B cell (primary cell): ENCODE measurements around the gene ZNF304. TPM values are rescaled to one million over a fixed set of nuclear protein-coding genes. Genes with fewer than 3 reads are reported as not detected.

Experiments used
- ATAC-seq: fragments of 200-7000 bp; cut with Tn5 transposase; one replicate; pipeline ENCODE4 v1.10.0; 2021; ENCODE audit warnings: low read depth, mild to moderate bottlenecking, moderate number of reproducible peaks, moderate library complexity
- CTCF ChIA-PET: fragments of 350-600 bp; sonication (Branson Sonifier 250); formaldehyde crosslinking; loops from one replicate; lab custom pipeline; 2021; ENCODE audit warnings: antibody characterized with exemption, inconsistent platforms; lab: Charles Lee
- POLR2A ChIA-PET: fragments of 350-600 bp; sonication (Branson Sonifier 250); formaldehyde crosslinking; loops from one replicate; lab custom pipeline; 2021; ENCODE audit warnings: antibody characterized with exemption; lab: Charles Lee
- DNase-seq: peaks from one replicate; pipeline ENCODE4 v3.0.0; 2013
- H2AFZ ChIP-seq: 2 replicates; pipeline ENCODE4 v1.6.1; 2012; ENCODE audit warnings: mild to moderate bottlenecking, low read depth, low read length; ENCODE audit not compliant: insufficient read depth, poor library complexity, severe bottlenecking
- H3K27ac ChIP-seq, 2 donors: 1 replicate in 1 of 2; 2 replicates in 1 of 2; pipeline ENCODE4 v1.5.1; 2012 to 2013; ENCODE audit warnings: low read length in 2 of 2, mild to moderate bottlenecking in 2 of 2, moderate library complexity in 1 of 2
- H3K27me3 ChIP-seq, 4 experiments: fragments of 200-600 bp in 1 of 4; sonication (generic) in 1 of 4; replicated peaks in 1 of 4; 1 replicate in 2 of 4; 2 replicates in 2 of 4; pipeline versions ENCODE4 v1.6.1 to v1.7.0; 2013 to 2016; ENCODE audit warnings: low read length in 3 of 4, mild to moderate bottlenecking in 2 of 4, mixed read lengths in 1 of 4, moderate library complexity in 1 of 4; ENCODE audit not compliant: insufficient read depth in 4 of 4, control insufficient read depth in 3 of 4; ENCODE audit errors: control extremely low read depth in 1 of 4
- H3K36me3 ChIP-seq, 2 experiments: replicated peaks in 1 of 2; 1 replicate in 1 of 2; 2 replicates in 1 of 2; pipeline versions ENCODE4 v1.6.1 to v1.7.1; 2013; ENCODE audit warnings: low read length in 1 of 2; ENCODE audit not compliant: insufficient read depth in 2 of 2, control insufficient read depth in 1 of 2; ENCODE audit errors: control extremely low read depth in 1 of 2, extremely low read depth in 1 of 2
- H3K4me1 ChIP-seq, 2 donors: fragments of 200-600 bp in 1 of 2; sonication (generic) in 1 of 2; 1 replicate in 1 of 2; 2 replicates in 1 of 2; pipeline versions ENCODE4 v1.5.1 to v1.6.1; 2013 to 2017; ENCODE audit warnings: low read length in 2 of 2; ENCODE audit not compliant: control insufficient read depth in 2 of 2, insufficient read depth in 2 of 2
- H3K4me2 ChIP-seq: replicated peaks from 2 replicates; pipeline ENCODE3; 2012; ENCODE audit warnings: mild to moderate bottlenecking, low read depth, low read length; ENCODE audit not compliant: poor library complexity, severe bottlenecking
- H3K4me3 ChIP-seq, 5 experiments: fragments of 200-600 bp in 1 of 5; sonication (generic) in 1 of 5; 1 replicate in 3 of 5; 2 replicates in 2 of 5; pipeline versions ENCODE4 v1.5.1 to v1.7.0; 2011 to 2016; ENCODE audit warnings: low read length in 4 of 5, mild to moderate bottlenecking in 4 of 5, low read depth in 2 of 5, control low read depth in 1 of 5, moderate library complexity in 1 of 5; ENCODE audit not compliant: insufficient read depth in 1 of 5; ENCODE audit errors: control extremely low read depth in 1 of 5, extremely low read depth in 1 of 5
- H3K79me2 ChIP-seq: fragments of 200-600 bp; sonication (generic); one replicate; pipeline ENCODE4 v1.6.0; 2016; ENCODE audit warnings: low read length; ENCODE audit not compliant: control insufficient read depth, insufficient read depth
- H3K9ac ChIP-seq: fragments of 200-600 bp; sonication (generic); 2 replicates; pipeline ENCODE4 v1.6.1; 2017; ENCODE audit warnings: mild to moderate bottlenecking, low read length, moderate library complexity
- H3K9me3 ChIP-seq, 3 donors: one replicate each; pipeline versions ENCODE4 v1.6.1 to v1.7.1; 2013; ENCODE audit warnings: low read length in 2 of 3; ENCODE audit not compliant: control insufficient read depth in 2 of 3, insufficient read depth in 1 of 3; ENCODE audit errors: control extremely low read depth in 1 of 3
- H4K20me1 ChIP-seq: 2 replicates; pipeline ENCODE4 v1.6.0; 2012; ENCODE audit warnings: mild to moderate bottlenecking, low read length; ENCODE audit not compliant: insufficient read depth, control insufficient read depth, poor library complexity, severe bottlenecking
- H3K27ac Mint-ChIP-seq: one replicate; pipeline ENCODE4 v1.8.0; 2021; ENCODE audit warnings: mixed read lengths
- H3K27me3 Mint-ChIP-seq: one replicate; pipeline ENCODE4 v1.8.0; 2021; ENCODE audit warnings: mixed read lengths
- H3K4me1 Mint-ChIP-seq: one replicate; pipeline ENCODE4 v1.8.0; 2021; ENCODE audit warnings: mixed read lengths
- H3K4me3 Mint-ChIP-seq: one replicate; pipeline ENCODE4 v1.8.0; 2021; ENCODE audit warnings: mixed read lengths
- H3K9me3 Mint-ChIP-seq: one replicate; pipeline ENCODE4 v1.8.0; 2022; ENCODE audit warnings: mixed read lengths; ENCODE audit not compliant: insufficient read depth
- EZH2 ChIP-seq: IDR thresholded peaks from 2 replicates; pipeline ENCODE4 v1.6.1; 2012; ENCODE audit warnings: borderline replicate concordance, low read depth, mild to moderate bottlenecking, moderate library complexity, low read length; ENCODE audit not compliant: insufficient read depth, poor library complexity, severe bottlenecking
- WGBS: methylation state at CpG from one replicate; pipeline ENCODE4 v1.1.5; 2013; ENCODE audit warnings: missing lambda C conversion rate; ENCODE audit not compliant: insufficient coverage; 5-methylcytosine and 5-hydroxymethylcytosine counted together
- intact Hi-C: fragments of 100-400 bp; cut with micrococcal nuclease; formaldehyde crosslinking; loops from one replicate; pipeline ENCODE4 v1.10.0; 2022
- polyA minus RNA-seq: library from RNA; depleted of rRNA, polyadenylated mRNA; stranded (reverse); fragments of >200 nt; gene quantifications from 2 replicates; pipeline ENCODE4 v1.2.3, GENCODE V29; 2012
- polyA plus RNA-seq: library from polyadenylated mRNA; depleted of rRNA; stranded (reverse); fragments of >200 nt; gene quantifications from 2 replicates; pipeline ENCODE4 v1.2.3, GENCODE V29; 2012
- total RNA-seq, 2 donors: library from RNA; stranded (reverse); fragments of 120-200 nt in 1 of 2; gene quantifications; 1 replicate in 1 of 2; 2 replicates in 1 of 2; pipeline versions ENCODE4 v1.2.3 to v1.2.4, GENCODE V29; 2013 to 2022
- TF ChIP-seq, protein P1 (sequence below): fragments of 200-600 bp; IDR thresholded peaks from one replicate; pipeline ENCODE4 v1.8.0; 2022; ENCODE audit warnings: antibody characterized with exemption, mild to moderate bottlenecking

ZNF304 gene
- 16.2 and 16.9 TPM in 2 replicates for total RNA-seq
- total RNA-seq (2013): 14.7 TPM
- 5.0 and 7.2 TPM in 2 replicates for polyA plus RNA-seq
- polyA minus RNA-seq: 7.1 TPM in 2 replicates

DNA sequence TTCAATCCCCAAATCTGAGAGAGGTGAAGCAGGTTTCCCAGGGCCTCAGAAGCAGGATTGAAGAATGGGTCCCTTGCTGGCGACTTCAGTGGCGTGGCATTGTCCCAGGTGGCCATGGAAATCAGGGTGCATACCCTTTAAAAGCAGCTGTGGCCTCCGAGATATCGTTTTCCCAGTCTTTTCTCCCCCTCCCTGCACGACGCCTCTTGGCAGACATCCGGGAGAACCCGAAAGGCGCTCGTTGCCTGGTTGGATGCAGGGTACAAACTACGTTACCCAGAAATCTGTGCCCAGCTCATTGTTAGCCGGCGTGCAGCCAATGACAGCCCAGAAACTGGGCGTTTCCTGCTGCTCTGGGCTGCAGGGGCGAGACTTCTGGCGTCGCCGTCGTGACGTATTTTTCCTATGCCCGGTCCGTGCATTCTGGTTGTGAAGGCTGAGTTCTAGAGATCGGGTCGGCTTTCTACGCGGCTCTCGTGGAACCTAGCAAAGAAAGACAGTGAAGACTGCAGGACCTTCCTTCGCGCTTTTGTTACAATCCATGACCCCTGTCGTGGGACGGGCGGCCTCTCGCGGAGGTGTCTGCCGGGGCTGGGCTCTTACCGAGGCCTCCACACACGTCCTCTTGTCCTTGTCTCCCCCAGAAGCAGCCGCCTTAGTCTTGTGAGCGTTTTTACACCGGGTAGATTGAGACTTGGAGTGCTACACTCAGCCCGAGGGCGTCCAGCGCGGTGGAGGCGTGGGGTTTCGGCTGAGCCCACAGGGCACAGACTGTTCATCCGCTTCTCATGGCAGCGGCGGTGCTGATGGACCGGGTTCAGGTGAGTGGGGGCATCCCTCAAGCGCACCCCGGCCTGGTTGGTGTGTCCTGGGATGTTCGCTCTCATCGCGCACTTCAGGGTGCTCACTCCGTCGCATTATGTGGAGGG is at the start of gene ZNF304:
Gene ZNF304 (plus strand): TSS at position 395 of the 929 bp plus-strand sequence. CDS start 394 bp downstream, at position 789.
- Mint-ChIP-seq H3K27me3 (peaks cover 4% of the 10 kb centered on the region), H3K4me1 (peaks cover 31% of the 10 kb centered on the region), H3K4me3 (peak within 1 kb of the TSS; percentile 97), H3K9me3 (peaks cover 5% of the 10 kb centered on the region), H3K27ac (peak within 1 kb of the TSS; percentile 90)
- no peaks in the 10 kb centered on the region for H3K27me3 ChIP-seq
- H3K36me3 ChIP-seq: peaks cover 18 to 24% of the 10 kb centered on the region in 2 experiments
- peak within 1 kb of the TSS; percentile 66 to 97 (median 87) for H3K4me3 ChIP-seq
- peak within 1 kb of the TSS; percentile 93 for H3K4me2 ChIP-seq
- peaks cover 0 to 20% (median 0%) of the 10 kb centered on the region in 3 donors for H3K9me3 ChIP-seq
- POLR2A ChIA-PET: interaction anchor here (1.0 kb wide), 1 partner anchor 12 kb away, joined by 5 read pairs; the partner anchor contains the start of genes TRAPPC2B and ZNF547
- intact Hi-C loops: loop anchor here (1.0 kb wide), 5 partner anchors 12 to 111 kb away; partner anchors contain the start of genes TRAPPC2B, ZNF17, ZNF460 and ZNF543
- WGBS: 4% methylated on average over 57 of the region's 57 CpGs
- TF ChIP-seq, protein P1, sequence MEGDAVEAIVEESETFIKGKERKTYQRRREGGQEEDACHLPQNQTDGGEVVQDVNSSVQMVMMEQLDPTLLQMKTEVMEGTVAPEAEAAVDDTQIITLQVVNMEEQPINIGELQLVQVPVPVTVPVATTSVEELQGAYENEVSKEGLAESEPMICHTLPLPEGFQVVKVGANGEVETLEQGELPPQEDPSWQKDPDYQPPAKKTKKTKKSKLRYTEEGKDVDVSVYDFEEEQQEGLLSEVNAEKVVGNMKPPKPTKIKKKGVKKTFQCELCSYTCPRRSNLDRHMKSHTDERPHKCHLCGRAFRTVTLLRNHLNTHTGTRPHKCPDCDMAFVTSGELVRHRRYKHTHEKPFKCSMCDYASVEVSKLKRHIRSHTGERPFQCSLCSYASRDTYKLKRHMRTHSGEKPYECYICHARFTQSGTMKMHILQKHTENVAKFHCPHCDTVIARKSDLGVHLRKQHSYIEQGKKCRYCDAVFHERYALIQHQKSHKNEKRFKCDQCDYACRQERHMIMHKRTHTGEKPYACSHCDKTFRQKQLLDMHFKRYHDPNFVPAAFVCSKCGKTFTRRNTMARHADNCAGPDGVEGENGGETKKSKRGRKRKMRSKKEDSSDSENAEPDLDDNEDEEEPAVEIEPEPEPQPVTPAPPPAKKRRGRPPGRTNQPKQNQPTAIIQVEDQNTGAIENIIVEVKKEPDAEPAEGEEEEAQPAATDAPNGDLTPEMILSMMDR: no peak
- ATAC-seq (peak; percentile 100), DNase-seq (peak; percentile 90)
- CTCF ChIA-PET: no interaction called here
- H2AFZ ChIP-seq: peak within 1 kb of the TSS; percentile 89
- peaks cover 27% of the 10 kb centered on the region for H3K79me2 ChIP-seq
- no peaks in the 10 kb centered on the region for H4K20me1 ChIP-seq
- H3K27ac ChIP-seq: peak within 1 kb of the TSS; percentile 50 to 86
- H3K9ac ChIP-seq: peak within 1 kb of the TSS; percentile 88
- peaks cover 15 to 19% of the 10 kb centered on the region in 2 donors for H3K4me1 ChIP-seq

DNA sequence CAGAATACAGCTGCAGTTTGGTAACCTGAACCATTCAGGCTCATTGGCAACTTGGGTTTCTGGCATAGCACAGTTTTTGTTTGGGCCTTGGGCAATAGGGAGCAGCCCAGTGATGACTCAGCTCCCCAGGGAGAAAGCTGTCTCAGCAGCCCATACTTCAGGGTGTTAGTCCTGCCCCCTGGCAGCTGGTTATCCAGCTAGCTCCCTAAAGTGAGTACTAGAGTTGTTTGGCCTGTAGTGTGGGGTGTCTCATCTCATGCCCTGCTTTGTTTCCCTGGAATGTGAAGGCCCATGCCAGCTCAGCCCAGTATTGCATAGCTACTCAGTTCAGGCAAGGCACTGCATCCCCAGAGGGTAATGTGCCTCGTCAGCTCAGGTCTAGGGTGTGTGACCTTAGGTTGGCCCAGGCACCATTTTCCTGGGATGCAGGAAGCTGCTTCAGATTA is 49.0 kb upstream of the ZNF304 start:
- Mint-ChIP-seq H3K4me3 (no peak overlapping the region), H3K27me3 (no peaks in the 10 kb centered on the region), H3K9me3 (peaks cover 1% of the 10 kb centered on the region), H3K4me1 (peaks cover 15% of the 10 kb centered on the region), H3K27ac (peak overlapping the region; percentile 6)
- H4K20me1 ChIP-seq: peaks cover 25% of the 10 kb centered on the region
- ATAC-seq (no peak), DNase-seq (no peak)
- H3K4me2 ChIP-seq: no peak overlapping the region
- no peak for TF ChIP-seq EZH2
- TF ChIP-seq, protein P1: no peak
- intact Hi-C loops: no loop called here
- CTCF ChIA-PET: no interaction called here
- no peaks in the 10 kb centered on the region for H3K4me1 ChIP-seq
- H3K27ac ChIP-seq: no peak overlapping the region
- no peaks in the 10 kb centered on the region for H3K9me3 ChIP-seq
- peaks cover 0 to 25% of the 10 kb centered on the region in 2 experiments for H3K36me3 ChIP-seq
- H3K79me2 ChIP-seq: peaks cover 58% of the 10 kb centered on the region
- no peak overlapping the region for H3K4me3 ChIP-seq
- no peak overlapping the region for H2AFZ ChIP-seq
- H3K27me3 ChIP-seq: no peaks in the 10 kb centered on the region
- no peak overlapping the region for H3K9ac ChIP-seq
- POLR2A ChIA-PET: no interaction called here
- WGBS: 93% methylated on average over 1 of the region's 1 CpG
